IMR-90 (cell line): ENCODE results near the gene NCR1. TPM values are rescaled to one million over a fixed set of nuclear protein-coding genes. Genes with fewer than 3 reads are reported as not detected.

ENCODE experiments used
- ATAC-seq: fragments of 200-7000 bp; cut with Tn5 transposase; 2 replicates; pipeline ENCODE4 v1.9.1; 2020; ENCODE audit warnings: low read depth, mild to moderate bottlenecking, moderate library complexity
- BruUV-seq: library from RNA; stranded (reverse); fragments of 400-500 nt; replicated peaks from 2 replicates; lab custom pipeline; 2021; lab: Mats Ljungman, UMichigan
- CTCF ChIA-PET: fragments of 300-600 bp; formaldehyde crosslinking; extraction: SDS; loops from one replicate; lab custom pipeline; 2021; ENCODE audit warnings: antibody characterized with exemption; lab: Yijun Ruan, JAX
- POLR2A ChIA-PET: fragments of 300-600 bp; sonication (Branson Sonifier 250); formaldehyde crosslinking; loops from one replicate; lab custom pipeline; 2022; ENCODE audit warnings: antibody characterized with exemption; ENCODE audit not compliant: unreplicated experiment; lab: Charles Lee
- DNase-seq: peaks from one replicate; pipeline ENCODE4 v3.0.0; 2013
- H2AFZ ChIP-seq: replicated peaks from 2 replicates; pipeline ENCODE3; 2013; ENCODE audit warnings: low read length, mild to moderate bottlenecking; ENCODE audit not compliant: poor library complexity
- H2AK5ac ChIP-seq: 2 replicates; pipeline ENCODE4 v1.6.1; 2013; ENCODE audit warnings: low read depth, low read length, inconsistent platforms
- H2AK9ac ChIP-seq: replicated peaks from 2 replicates; pipeline ENCODE3; 2013; ENCODE audit warnings: mild to moderate bottlenecking, low read depth, low read length, moderate library complexity; ENCODE audit not compliant: poor library complexity
- H2BK120ac ChIP-seq: 2 replicates; pipeline ENCODE4 v1.6.1; 2013; ENCODE audit warnings: low read depth, low read length, inconsistent platforms
- H2BK15ac ChIP-seq: 3 replicates; pipeline ENCODE4 v1.6.1; 2013; ENCODE audit warnings: low read depth, low read length, inconsistent platforms
- H2BK20ac ChIP-seq: 2 replicates; pipeline ENCODE4 v1.6.1; 2013; ENCODE audit warnings: low read depth, mild to moderate bottlenecking, inconsistent platforms, low read length, moderate library complexity
- H2BK5ac ChIP-seq: 2 replicates; pipeline ENCODE4 v1.6.1; 2013; ENCODE audit warnings: mild to moderate bottlenecking, low read depth, low read length, inconsistent platforms; ENCODE audit not compliant: poor library complexity, severe bottlenecking
- H3K14ac ChIP-seq: replicated peaks from 2 replicates; pipeline ENCODE4 v1.6.1; 2013; ENCODE audit warnings: low read depth, low read length, inconsistent platforms
- H3K18ac ChIP-seq: 2 replicates; pipeline ENCODE4 v1.6.1; 2013; ENCODE audit warnings: low read depth, low read length, control low read depth
- H3K23ac ChIP-seq: 2 replicates; pipeline ENCODE4 v1.6.1; 2013; ENCODE audit warnings: low read depth, low read length, inconsistent platforms
- H3K27ac ChIP-seq: 2 replicates; pipeline ENCODE4 v1.5.1; 2013; ENCODE audit warnings: mild to moderate bottlenecking, control low read depth, low read length; ENCODE audit not compliant: insufficient read depth
- H3K27me3 ChIP-seq: 2 replicates; pipeline ENCODE4 v1.6.1; 2013; ENCODE audit warnings: low read length; ENCODE audit not compliant: control insufficient read depth, insufficient read depth
- H3K36me3 ChIP-seq: 2 replicates; pipeline ENCODE4 v1.6.1; 2013; ENCODE audit warnings: low read length, mixed read lengths; ENCODE audit not compliant: control insufficient read depth, insufficient read depth
- H3K4ac ChIP-seq: 2 replicates; pipeline ENCODE4 v1.6.1; 2013; ENCODE audit warnings: low read depth, low read length, inconsistent platforms
- H3K4me1 ChIP-seq: 2 replicates; pipeline ENCODE4 v1.6.1; 2013; ENCODE audit warnings: low read length, mixed read lengths; ENCODE audit not compliant: control insufficient read depth, insufficient read depth
- H3K4me2 ChIP-seq: 2 replicates; pipeline ENCODE4 v1.6.1; 2013; ENCODE audit warnings: low read depth, mild to moderate bottlenecking, control low read depth, low read length, moderate library complexity
- H3K4me3 ChIP-seq: 2 replicates; pipeline ENCODE4 v1.5.1; 2013; ENCODE audit warnings: low read depth, mild to moderate bottlenecking, control low read depth, low read length, moderate library complexity; ENCODE audit not compliant: insufficient read depth
- H3K56ac ChIP-seq: 2 replicates; pipeline ENCODE4 v1.6.1; 2013; ENCODE audit warnings: low read length, inconsistent platforms; ENCODE audit not compliant: insufficient read depth; ENCODE audit errors: extremely low read depth
- H3K79me1 ChIP-seq, 2 experiments: 2 replicates each; pipeline ENCODE4 v1.6.1; 2013; ENCODE audit warnings: low read length in 2 of 2, inconsistent platforms in 1 of 2, low read depth in 1 of 2
- H3K9ac ChIP-seq: 2 replicates; pipeline ENCODE4 v1.6.1; 2013; ENCODE audit warnings: low read depth, low read length, control low read depth
- H3K9me1 ChIP-seq: 2 replicates; pipeline ENCODE4 v1.6.1; 2013; ENCODE audit warnings: low read length, inconsistent platforms; ENCODE audit not compliant: insufficient read depth
- H3K9me3 ChIP-seq: 2 replicates; pipeline ENCODE4 v1.6.1; 2013; ENCODE audit warnings: low read length; ENCODE audit not compliant: control insufficient read depth, insufficient read depth
- H4K20me1 ChIP-seq: 2 replicates; pipeline ENCODE4 v1.6.1; 2013; ENCODE audit warnings: low read length, inconsistent platforms; ENCODE audit not compliant: insufficient read depth
- H4K5ac ChIP-seq: 2 replicates; pipeline ENCODE4 v1.6.1; 2013; ENCODE audit warnings: mild to moderate bottlenecking, low read depth, low read length, control low read depth
- H4K8ac ChIP-seq, 2 experiments: 2 replicates each; pipeline ENCODE4 v1.6.1; 2013; ENCODE audit warnings: low read depth in 2 of 2, low read length in 2 of 2, control low read depth in 1 of 2, inconsistent platforms in 1 of 2
- H4K91ac ChIP-seq: 2 replicates; pipeline ENCODE4 v1.6.1; 2013; ENCODE audit warnings: low read depth, low read length, inconsistent platforms; ENCODE audit not compliant: insufficient read depth
- CEBPB ChIP-seq: IDR thresholded peaks from 2 replicates; pipeline ENCODE4 v1.6.1; 2012; ENCODE audit warnings: low read depth, low read length, improper control_type of control experiment
- CHD1 ChIP-seq: IDR thresholded peaks from 2 replicates; pipeline ENCODE4 v1.6.1; 2012; ENCODE audit warnings: low read depth, low read length, improper control_type of control experiment
- CTCF ChIP-seq: conservative IDR thresholded peaks from 2 replicates; pipeline ENCODE4 v1.5.1; 2012; ENCODE audit warnings: mild to moderate bottlenecking, low read depth, low read length, improper control_type of control experiment
- ELK1 ChIP-seq: fragments of 150-350 bp; IDR thresholded peaks from 2 replicates; pipeline ENCODE4 v1.6.1; 2016; ENCODE audit warnings: low read depth, mild to moderate bottlenecking, low read length, moderate library complexity, borderline replicate concordance
- FOS ChIP-seq: fragments of 150-350 bp; IDR thresholded peaks from 2 replicates; pipeline ENCODE4 v1.6.1; 2016; ENCODE audit warnings: low read depth, low read length
- MAFK ChIP-seq: IDR thresholded peaks from 2 replicates; pipeline ENCODE4 v1.6.1; 2012; ENCODE audit warnings: low read depth, low read length, improper control_type of control experiment
- MXI1 ChIP-seq: IDR thresholded peaks from 2 replicates; pipeline ENCODE4 v1.6.1; 2012; ENCODE audit warnings: low read depth, mild to moderate bottlenecking, low read length, moderate library complexity, borderline replicate concordance
- RAD21 ChIP-seq: IDR thresholded peaks from 2 replicates; pipeline ENCODE4 v1.6.1; 2012; ENCODE audit warnings: low read length, improper control_type of control experiment
- RCOR1 ChIP-seq: IDR thresholded peaks from 2 replicates; pipeline ENCODE4 v1.6.1; 2012; ENCODE audit warnings: mild to moderate bottlenecking, low read length, improper control_type of control experiment; ENCODE audit not compliant: insufficient replicate concordance
- SMC3 ChIP-seq: fragments of 150-350 bp; IDR thresholded peaks from 2 replicates; pipeline ENCODE4 v1.6.1; 2016; ENCODE audit warnings: low read depth, mild to moderate bottlenecking, antibody characterized with exemption, low read length, moderate library complexity
- WGBS, 2 experiments: methylation state at CpG; one replicate each; pipeline versions ENCODE4 v1.1.5 to v1.1.7; 2013; ENCODE audit warnings: missing lambda C conversion rate in 2 of 2; ENCODE audit not compliant: insufficient read length in 1 of 2; ENCODE audit errors: extremely low coverage in 2 of 2; 5-methylcytosine and 5-hydroxymethylcytosine counted together
- dilution Hi-C: fragments of 300-500 bp; cut with HindIII; formaldehyde crosslinking; loops from one replicate; pipeline ENCODE4 v1.14.3; 2018; ENCODE audit warnings: low sequenced_read_pairs; ENCODE audit not compliant: unreplicated experiment
- in situ Hi-C: fragments of 300-500 bp; cut with MboI; formaldehyde crosslinking; loops from 3 replicates; pipeline ENCODE4 v1.14.3; 2019; ENCODE audit warnings: low sequenced_read_pairs, inconsistent platforms, mixed read lengths
- intact Hi-C: fragments of 100-400 bp; cut with micrococcal nuclease; formaldehyde crosslinking; loops from 2 replicates; pipeline ENCODE4 v1.10.0; 2022
- polyA plus RNA-seq, 3 experiments: library from polyadenylated mRNA; depleted of rRNA; stranded (reverse); fragments of >200 nt; gene quantifications; 2 replicates each; pipeline ENCODE4 v1.2.3, GENCODE V29; 2012; ENCODE audit warnings: low replicate concordance in 1 of 3
- total RNA-seq: library from RNA; depleted of rRNA; stranded (reverse); fragments of >200 nt; gene quantifications from 2 replicates; pipeline ENCODE4 v1.2.3, GENCODE V29; 2012

Gene NCR1
- total and polyA plus RNA-seq, 2 of the 4 experiments (the other 2 are of a cell fraction) = not detected

DNA sequence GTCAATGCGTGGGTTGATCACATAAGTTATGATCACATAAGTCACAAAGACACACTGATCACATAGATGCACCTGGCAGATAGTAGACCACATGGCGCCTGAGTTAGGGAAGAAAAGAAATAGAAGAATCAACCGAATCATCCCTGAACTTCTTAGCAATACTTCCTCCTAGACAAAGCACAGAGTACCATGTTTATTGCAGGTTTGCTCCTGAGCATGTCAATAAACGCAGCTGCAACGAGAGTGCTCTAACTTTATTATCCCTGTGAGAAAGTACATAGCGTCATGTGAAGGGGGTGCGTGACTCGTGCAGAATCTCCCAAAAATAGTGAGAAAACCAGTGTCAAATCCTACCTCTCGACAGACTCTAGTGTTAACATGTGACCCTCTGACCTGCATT is 17.3 kb downstream of the NCR1 start:
- Histone ChIP-seq H3K18ac (no peak overlapping the region), H3K9me1 (no peaks in the 10 kb centered on the region), H3K4ac (no peak overlapping the region), H3K14ac (no peak overlapping the region), H2AFZ (no peak overlapping the region), H3K79me1 (no peaks in the 10 kb centered on the region), H4K20me1 (no peaks in the 10 kb centered on the region), H4K91ac (no peak overlapping the region), H3K9ac (no peak overlapping the region), H3K4me2 (no peak overlapping the region), H2AK5ac (no peak overlapping the region), H2AK9ac (no peak overlapping the region), H3K36me3 (no peaks in the 10 kb centered on the region), H2BK20ac (no peak overlapping the region), H3K27me3 (no peaks in the 10 kb centered on the region), H3K4me1 (no peaks in the 10 kb centered on the region), H4K8ac (no peak overlapping the region), H2BK120ac (no peak overlapping the region), H4K5ac (no peak overlapping the region), H3K27ac (no peak overlapping the region), H3K56ac (no peak overlapping the region), H2BK5ac (no peak overlapping the region), H3K23ac (no peak overlapping the region), H3K4me3 (no peak overlapping the region), H3K9me3 (peaks cover 28% of the 10 kb centered on the region), H2BK15ac (no peak overlapping the region)
- TF ChIP-seq RCOR1 (no peak), CHD1 (no peak), FOS (no peak), CTCF (no peak), RAD21 (no peak), CEBPB (no peak), ELK1 (no peak), SMC3 (no peak), MXI1 (no peak), MAFK (no peak)
- no peak for ATAC-seq
- in situ Hi-C loops = no loop called here
- ChIA-PET POLR2A (no interaction called here), CTCF (no interaction called here)
- WGBS, 2 experiments = 40% methylated on average over 1 of the region's 9 CpGs; no CpG with 5 or more reads in 1 of the 2 experiments
- DNase-seq = no peak
- dilution Hi-C loops = no loop called here
- no TSS peak for BruUV-seq
- intact Hi-C loops = no loop called here
